ENCODE measurements around the gene TSPAN3.
A peak's percentile ranks its signal among the peaks of the same experiment; 100 is the strongest.

The TSPAN3 gene

DNA sequence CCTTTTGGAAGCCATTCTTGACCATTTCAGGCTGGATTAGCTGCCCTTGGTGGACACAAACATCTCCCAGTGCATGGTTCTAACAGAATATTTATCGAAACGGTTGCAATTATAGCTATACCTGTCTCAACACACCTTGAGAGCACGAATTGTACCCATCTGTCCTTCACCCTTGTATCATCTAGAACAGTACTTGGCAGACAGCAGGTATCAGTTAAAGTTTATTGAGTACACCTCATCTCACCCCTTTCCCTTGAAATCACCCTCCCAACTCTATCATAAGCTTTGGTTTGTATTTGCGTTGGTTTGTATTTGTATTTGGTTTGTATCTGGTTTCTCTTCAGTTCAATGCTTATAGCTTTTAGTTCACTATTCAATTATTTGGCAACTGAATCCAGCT, 12.4 kb downstream of the TSPAN3 start:
- Mint-ChIP-seq H3K36me3 (ENCODE audit: insufficient read depth) (no peaks in the 10 kb centered on the region), H3K9me3 (no peaks in the 10 kb centered on the region), H3K4me1 (ENCODE audit: low read depth in 2 of 2) (no peaks in the 10 kb centered on the region), H3K27ac (no peak overlapping the region), H3K27me3 (no peaks in the 10 kb centered on the region), H3K4me3 (no peak overlapping the region)
- ATAC-seq (replicated peaks) (no peak), DNase-seq (no peak)

DNA sequence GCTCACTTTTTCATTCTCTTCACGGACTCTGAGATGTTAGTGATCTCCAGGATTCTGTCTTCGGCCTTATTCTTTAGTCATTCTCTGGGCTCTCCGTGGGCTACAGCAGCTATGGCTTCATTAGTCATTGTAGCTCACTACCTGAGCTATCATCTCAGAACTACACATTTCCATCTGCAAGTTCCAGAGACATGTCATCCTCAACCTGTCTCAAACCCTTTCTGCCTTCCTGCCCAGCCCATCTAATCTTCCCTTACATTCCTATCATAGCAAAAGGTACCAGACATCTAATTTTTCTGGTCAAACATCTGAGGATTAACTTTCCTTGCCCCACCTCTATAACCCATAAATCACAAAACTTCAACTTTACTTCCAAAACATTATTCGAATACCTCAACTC, 13.2 kb downstream of the TSPAN3 start:
- no peaks in the 10 kb centered on the region for H3K36me3 Mint-ChIP-seq (ENCODE audit: insufficient read depth)

DNA sequence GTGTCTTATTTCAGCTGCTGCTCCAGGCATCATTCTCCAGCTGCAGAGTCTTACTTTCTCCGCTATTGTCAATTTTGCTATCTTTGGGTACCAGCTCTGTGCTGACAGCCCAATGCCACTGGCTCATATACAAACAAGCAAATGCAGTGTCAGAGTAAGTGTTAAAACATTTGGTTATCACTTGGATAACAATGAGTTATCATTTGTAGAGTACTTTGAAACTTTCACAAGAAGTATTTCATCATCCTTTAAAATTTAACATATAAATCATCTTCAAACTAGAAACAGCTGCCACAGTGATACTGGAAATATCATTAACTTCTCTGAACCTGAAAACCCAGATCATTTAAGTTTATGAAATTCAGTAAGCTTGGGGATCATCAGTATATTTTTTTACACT, 13.8 kb downstream of the TSPAN3 start:
- no peaks in the 10 kb centered on the region for H3K27me3 Mint-ChIP-seq
- no peaks in the 10 kb centered on the region for H3K36me3 Mint-ChIP-seq (ENCODE audit: insufficient read depth)
- H3K4me3 Mint-ChIP-seq = no peak overlapping the region
- no peak for DNase-seq
- H3K9me3 Mint-ChIP-seq = no peaks in the 10 kb centered on the region
- no peaks in the 10 kb centered on the region for H3K4me1 Mint-ChIP-seq (ENCODE audit: low read depth in 2 of 2)
- no peak for ATAC-seq (replicated peaks)
- no peak overlapping the region for H3K27ac Mint-ChIP-seq

More for the DNA sequence above, 13.2 kb downstream of the TSPAN3 start:
- Mint-ChIP-seq H3K9me3 (no peaks in the 10 kb centered on the region), H3K27ac (no peak overlapping the region), H3K27me3 (no peaks in the 10 kb centered on the region), H3K4me3 (no peak overlapping the region), H3K4me1 (ENCODE audit: low read depth in 2 of 2) (no peaks in the 10 kb centered on the region)
- ATAC-seq (replicated peaks) = no peak
- DNase-seq = no peak

DNA sequence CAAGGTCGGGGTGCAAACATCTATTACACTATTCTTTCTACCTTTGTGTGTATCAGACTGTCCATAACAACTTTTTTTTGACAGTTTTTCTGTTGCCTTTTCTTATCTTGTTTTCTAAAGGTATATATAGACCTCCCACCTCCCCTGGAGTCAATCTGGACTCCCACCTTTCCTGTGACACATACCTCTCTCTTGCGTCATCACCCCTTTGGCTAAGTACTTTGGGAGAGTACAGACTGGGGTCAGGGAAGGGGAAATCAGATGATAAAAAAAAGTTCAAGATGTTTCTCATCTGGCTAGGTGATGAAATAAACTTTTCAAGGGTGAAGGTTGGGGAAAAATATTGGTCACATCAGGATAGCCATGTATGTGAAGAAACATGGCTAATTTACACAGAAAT, 17.2 kb downstream of the TSPAN3 start:
- Mint-ChIP-seq H3K9me3 (no peaks in the 10 kb centered on the region), H3K27me3 (no peaks in the 10 kb centered on the region), H3K27ac (peak overlapping the region in 1 of 2 donors; percentile 36), H3K4me1 (ENCODE audit: low read depth in 2 of 2) (peaks cover 0 to 7% of the 10 kb centered on the region in 2 donors), H3K4me3 (no peak overlapping the region), H3K36me3 (ENCODE audit: insufficient read depth) (peaks cover 3% of the 10 kb centered on the region)
- DNase-seq = no peak
- no peak for ATAC-seq (replicated peaks)

DNA sequence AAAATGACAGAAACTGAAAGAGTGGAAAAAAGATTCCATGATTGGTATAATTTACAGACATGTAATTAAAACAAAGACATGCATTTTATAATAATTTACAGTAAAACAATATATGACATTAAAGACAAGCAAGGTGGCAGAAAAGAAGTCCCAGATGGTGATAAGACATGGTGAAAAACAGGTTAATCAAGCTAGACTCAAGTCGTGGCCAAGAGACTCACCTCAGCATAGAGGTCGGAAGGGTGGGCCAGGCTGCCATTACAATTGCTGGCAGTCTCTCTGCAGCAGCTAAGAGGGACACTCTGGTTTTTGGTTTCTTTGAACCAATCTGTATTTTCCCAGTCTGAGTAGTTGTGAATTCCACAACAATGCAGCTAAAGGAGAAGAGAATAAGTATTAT, 18.4 kb downstream of the TSPAN3 start:
- H3K36me3 Mint-ChIP-seq (ENCODE audit: insufficient read depth) = peaks cover 8% of the 10 kb centered on the region
- no peak overlapping the region for H3K27ac Mint-ChIP-seq

DNA sequence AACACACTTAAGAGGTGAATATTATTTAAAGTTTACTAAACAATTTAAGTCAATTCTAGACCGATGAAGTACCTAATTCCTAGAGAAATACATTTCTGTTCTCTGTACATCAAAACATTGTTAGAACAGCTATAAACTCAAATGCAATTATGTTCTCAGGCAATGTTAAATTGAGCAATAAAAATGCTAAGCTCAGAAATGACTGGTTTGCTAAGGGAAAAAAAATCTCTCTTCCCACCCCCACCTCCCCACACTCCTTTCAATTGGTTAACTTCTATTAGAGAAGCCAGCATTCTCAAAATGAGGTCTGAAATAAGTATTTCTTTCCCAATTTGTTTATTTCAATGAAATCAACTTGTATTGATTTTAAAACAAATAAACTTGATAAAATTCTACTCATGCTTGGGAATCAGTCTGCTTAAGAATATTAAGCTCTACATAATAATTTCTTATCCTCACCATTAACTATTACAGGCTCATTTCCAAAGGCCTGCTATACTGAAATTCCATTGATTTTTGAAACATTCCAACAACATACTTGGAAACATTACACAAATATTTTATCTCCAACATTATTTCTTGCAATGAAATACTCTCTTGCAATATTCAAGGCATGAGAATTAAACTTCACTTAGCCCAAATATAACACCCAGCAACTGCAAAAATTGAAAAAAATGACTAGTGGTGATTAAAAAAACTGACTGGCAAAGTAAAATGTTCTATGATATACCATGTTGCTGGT, 22.6 kb downstream of the TSPAN3 start:
- no peak overlapping the region for H3K4me3 Mint-ChIP-seq
- H3K27me3 Mint-ChIP-seq = no peaks in the 10 kb centered on the region
- DNase-seq (no peak), ATAC-seq (replicated peaks) (no peak)
- H3K4me1 Mint-ChIP-seq (ENCODE audit: low read depth in 2 of 2) = peaks cover 6 to 19% of the 10 kb centered on the region in 2 donors
- H3K27ac Mint-ChIP-seq = peak overlapping the region in 1 of 2 donors; percentile 80
- H3K9me3 Mint-ChIP-seq = no peaks in the 10 kb centered on the region
- H3K36me3 Mint-ChIP-seq (ENCODE audit: insufficient read depth) = peaks cover 18% of the 10 kb centered on the region

More for the DNA sequence above, 18.4 kb downstream of the TSPAN3 start:
- no peak overlapping the region for H3K4me3 Mint-ChIP-seq
- DNase-seq (no peak), ATAC-seq (replicated peaks) (no peak)
- no peaks in the 10 kb centered on the region for H3K9me3 Mint-ChIP-seq
- no peaks in the 10 kb centered on the region for H3K27me3 Mint-ChIP-seq
- peaks cover 0 to 7% of the 10 kb centered on the region in 2 donors for H3K4me1 Mint-ChIP-seq (ENCODE audit: low read depth in 2 of 2)

DNA sequence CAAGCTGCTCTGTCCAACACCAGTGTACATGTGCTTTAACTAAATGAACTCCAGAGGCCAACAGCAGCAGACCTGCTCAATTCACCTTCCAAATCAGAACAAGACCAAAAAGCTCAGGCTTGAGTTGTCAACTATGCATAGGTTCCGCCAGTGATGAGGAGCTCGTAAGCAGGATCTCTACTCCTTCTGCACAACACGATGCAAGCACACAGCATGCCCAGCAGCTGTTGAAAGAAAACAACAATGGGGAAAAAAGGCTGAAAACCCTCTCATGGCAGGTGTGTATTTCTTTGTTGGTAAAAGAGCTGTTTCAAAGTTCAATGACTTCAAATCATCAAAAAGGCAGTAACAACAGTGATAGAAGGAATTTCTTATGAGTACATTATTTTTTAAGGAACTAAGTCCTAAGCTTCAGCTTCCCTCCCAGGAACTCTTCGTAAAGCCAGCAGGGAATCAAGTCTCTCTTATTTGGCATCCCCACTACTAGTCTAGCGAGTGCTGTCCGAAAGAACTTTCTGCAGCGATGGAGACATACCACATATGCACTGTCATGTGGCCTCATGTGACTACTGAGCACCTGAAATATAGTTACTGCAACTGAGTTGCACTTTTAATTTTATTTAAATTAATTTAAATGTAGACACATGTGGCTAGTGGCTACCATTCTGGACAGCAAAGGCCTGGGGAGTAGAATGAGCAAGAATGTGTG, 24.1 kb downstream of the TSPAN3 start:
- H3K4me1 Mint-ChIP-seq (ENCODE audit: low read depth in 2 of 2) = peaks cover 11 to 23% of the 10 kb centered on the region in 2 donors
- no peak overlapping the region for H3K27ac Mint-ChIP-seq
- ATAC-seq (replicated peaks) (no peak), DNase-seq (no peak)
- H3K36me3 Mint-ChIP-seq (ENCODE audit: insufficient read depth) = peaks cover 19% of the 10 kb centered on the region
- H3K27me3 Mint-ChIP-seq = no peaks in the 10 kb centered on the region
- no peak overlapping the region for H3K4me3 Mint-ChIP-seq
- H3K9me3 Mint-ChIP-seq = no peaks in the 10 kb centered on the region

DNA sequence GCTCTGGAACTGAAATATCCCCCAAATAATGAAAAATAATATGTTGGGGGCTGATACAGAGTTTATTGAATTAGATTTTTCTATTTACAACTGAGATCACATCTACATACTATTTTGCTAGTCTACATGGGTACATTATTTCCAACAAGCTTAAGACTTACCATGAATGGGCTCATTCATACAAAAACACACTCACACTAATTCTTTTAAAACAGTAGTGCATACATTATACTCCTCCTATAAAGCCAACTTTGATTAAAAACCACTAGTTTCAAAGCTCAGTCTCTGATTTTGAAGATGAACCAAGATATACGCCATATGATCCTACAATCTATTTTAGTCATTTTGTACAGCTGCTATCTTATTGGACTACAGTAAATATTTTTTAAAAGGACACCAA, 24.9 kb downstream of the TSPAN3 start:
- Mint-ChIP-seq H3K4me1 (ENCODE audit: low read depth in 2 of 2) (peaks cover 13 to 28% of the 10 kb centered on the region in 2 donors), H3K9me3 (no peaks in the 10 kb centered on the region), H3K36me3 (ENCODE audit: insufficient read depth) (peaks cover 16% of the 10 kb centered on the region), H3K27ac (peak overlapping the region in 1 of 2 donors; percentile 30), H3K27me3 (no peaks in the 10 kb centered on the region), H3K4me3 (no peak overlapping the region)
- no peak for ATAC-seq (replicated peaks)
- DNase-seq = no peak

DNA sequence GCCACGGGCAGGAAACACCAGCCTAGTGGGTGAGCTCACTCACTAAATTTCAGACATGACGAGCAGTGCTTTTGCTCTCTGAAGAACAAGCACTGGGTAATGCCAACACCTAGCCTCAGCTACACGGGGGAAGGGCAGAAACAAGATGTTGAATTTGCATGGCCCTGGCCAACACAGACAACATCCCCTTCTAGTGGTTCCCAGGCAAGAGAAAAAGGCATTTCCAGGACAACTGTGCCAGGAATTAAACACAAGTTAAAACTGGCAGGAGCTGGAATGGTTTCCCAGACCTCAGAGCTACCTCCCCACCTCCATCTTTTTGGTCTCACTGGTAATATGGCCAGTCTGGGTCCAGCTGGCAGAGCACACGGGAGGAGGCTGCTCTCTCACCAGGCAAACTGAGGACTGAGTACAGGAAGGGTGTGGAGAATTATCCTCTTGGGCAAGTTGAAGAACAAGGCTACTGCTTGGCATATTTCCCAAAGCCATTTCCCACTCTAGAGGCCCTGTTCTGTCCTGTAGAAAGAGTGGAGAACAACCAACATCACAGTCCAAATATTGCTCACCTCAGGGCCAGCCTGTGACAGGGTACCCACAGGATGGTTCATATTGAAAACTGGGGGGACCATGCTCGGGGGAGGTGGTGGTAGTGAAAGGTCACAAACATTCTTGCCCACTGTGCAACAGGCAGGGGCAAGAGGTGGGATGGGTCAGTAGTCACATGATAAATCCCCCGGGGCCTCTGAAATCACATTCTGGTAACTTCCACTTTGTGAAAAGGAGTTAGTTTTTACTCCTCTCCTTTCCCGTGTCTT, 26.5 kb downstream of the TSPAN3 start:
- ATAC-seq (replicated peaks) = no peak
- peaks cover 22% of the 10 kb centered on the region for H3K36me3 Mint-ChIP-seq (ENCODE audit: insufficient read depth)
- DNase-seq = no peak
- H3K27ac Mint-ChIP-seq = peak overlapping the region in 1 of 2 donors; percentile 30
- no peak overlapping the region for H3K4me3 Mint-ChIP-seq
- H3K4me1 Mint-ChIP-seq (ENCODE audit: low read depth in 2 of 2) = peaks cover 13 to 24% of the 10 kb centered on the region in 2 donors
- H3K9me3 Mint-ChIP-seq = no peaks in the 10 kb centered on the region
- no peaks in the 10 kb centered on the region for H3K27me3 Mint-ChIP-seq

DNA sequence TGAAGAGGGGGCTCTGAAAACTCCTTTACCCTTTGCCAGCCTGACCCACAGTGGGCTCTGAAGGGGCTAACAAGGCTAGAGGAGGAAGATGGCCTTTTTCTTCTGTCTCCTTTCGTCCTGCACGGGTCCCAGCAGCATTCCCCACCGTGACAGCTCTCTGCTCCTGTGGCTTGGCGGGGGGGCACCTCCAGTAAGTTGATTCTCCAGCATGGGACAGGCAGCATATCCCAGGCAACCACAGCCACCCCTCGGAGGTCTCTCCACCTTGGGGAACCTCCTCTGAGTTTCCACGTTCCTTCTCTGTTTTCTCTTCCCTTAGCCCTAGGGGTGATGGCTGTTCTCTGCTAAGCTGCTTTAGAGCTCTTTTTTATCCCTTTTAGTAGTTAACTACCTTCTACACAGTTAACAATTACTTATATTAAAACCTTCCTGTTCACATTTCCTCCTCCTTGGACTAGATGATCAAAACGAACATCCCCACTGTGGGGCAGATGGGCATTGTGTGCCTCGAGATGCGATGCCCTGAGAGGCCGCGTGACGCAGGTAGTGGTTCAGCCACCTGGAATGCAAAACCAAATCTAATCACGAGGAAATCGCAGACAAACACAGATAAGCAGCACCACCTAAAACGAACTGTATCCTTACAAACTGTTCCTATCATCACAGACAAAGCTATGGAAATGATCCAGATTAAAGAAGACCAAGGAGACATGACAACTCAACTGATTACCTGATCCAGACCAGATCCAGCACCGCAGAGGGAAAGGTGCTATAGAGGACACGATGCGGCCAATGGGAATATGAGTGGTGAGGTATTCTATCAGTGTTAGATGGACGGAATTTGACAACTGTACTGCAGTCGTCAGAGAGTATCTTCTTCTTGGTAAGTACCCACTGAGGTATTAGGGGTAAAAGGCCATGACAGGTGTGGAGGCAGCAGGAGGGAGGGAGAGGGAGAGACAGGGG, 27.7 kb downstream of the TSPAN3 start:
- H3K36me3 Mint-ChIP-seq (ENCODE audit: insufficient read depth) = peaks cover 22% of the 10 kb centered on the region
- peak overlapping the region; percentile 81 to 87 for H3K27ac Mint-ChIP-seq
- H3K4me3 Mint-ChIP-seq = no peak overlapping the region
- H3K9me3 Mint-ChIP-seq = no peaks in the 10 kb centered on the region
- no peaks in the 10 kb centered on the region for H3K27me3 Mint-ChIP-seq
- no peak for DNase-seq
- ATAC-seq (replicated peaks) = no peak
- peaks cover 13 to 21% of the 10 kb centered on the region in 2 donors for H3K4me1 Mint-ChIP-seq (ENCODE audit: low read depth in 2 of 2)

DNA sequence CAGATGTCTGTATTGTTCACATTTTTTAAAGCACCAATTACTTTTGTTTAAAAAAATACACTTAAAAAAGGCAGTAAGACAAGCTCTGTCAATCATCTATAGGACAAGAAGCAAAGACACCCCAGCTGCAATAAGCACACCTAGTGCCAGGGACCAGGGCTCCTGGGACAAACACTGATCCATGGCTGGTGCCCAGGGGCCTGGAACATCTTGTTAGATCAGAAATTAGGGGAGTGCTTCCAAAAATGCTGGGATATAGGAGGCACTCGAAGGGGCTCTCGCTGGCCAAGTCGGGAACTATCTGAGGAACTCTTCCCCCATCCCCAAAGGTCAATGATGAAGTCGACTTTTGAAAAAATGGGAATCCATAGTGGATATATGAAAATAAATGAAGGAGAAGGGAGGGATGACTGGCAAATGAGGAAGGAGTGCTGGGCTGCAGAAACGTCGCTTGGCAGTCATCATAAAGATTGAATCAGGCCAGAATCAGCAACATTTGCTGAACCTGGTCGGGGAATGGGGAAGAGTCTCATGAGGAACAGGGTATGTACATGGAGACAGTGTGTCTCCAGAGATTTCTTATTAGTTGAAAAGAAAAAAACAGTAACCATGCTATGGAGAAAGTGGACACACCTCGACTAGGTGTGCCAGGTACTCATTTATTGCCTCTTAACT, 28.5 kb downstream of the TSPAN3 start:
- ATAC-seq (replicated peaks) (no peak), DNase-seq (no peak)
- H3K36me3 Mint-ChIP-seq (ENCODE audit: insufficient read depth) = peaks cover 22% of the 10 kb centered on the region
- H3K27ac Mint-ChIP-seq = peak overlapping the region in 1 of 2 donors; percentile 87
- H3K9me3 Mint-ChIP-seq = peaks cover 0 to 2% of the 10 kb centered on the region in 2 donors
- peaks cover 16 to 21% of the 10 kb centered on the region in 2 donors for H3K4me1 Mint-ChIP-seq (ENCODE audit: low read depth in 2 of 2)
- no peak overlapping the region for H3K4me3 Mint-ChIP-seq
- no peaks in the 10 kb centered on the region for H3K27me3 Mint-ChIP-seq

DNA sequence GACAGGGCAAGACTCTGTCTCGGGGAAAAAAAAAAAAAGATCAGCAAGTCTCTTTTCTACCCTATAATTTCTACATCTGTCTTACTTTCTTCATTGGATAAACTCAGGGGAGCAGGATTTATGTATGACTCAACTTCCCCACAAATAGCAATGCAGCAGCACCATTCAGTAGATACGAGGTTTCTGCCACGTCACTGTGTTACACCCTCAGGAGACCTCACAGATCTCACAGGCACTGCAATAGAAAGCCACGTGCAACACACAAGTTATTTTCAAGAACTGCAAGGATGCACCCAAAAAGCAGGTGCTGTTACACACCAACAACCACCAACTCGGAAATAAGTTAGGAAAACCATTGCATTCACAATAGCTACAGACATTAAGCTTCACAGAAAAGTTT, 30.2 kb downstream of the TSPAN3 start:
- no peaks in the 10 kb centered on the region for H3K27me3 Mint-ChIP-seq
- peaks cover 0 to 2% of the 10 kb centered on the region in 2 donors for H3K9me3 Mint-ChIP-seq
- DNase-seq = no peak
- peaks cover 21 to 24% of the 10 kb centered on the region in 2 donors for H3K4me1 Mint-ChIP-seq (ENCODE audit: low read depth in 2 of 2)
- no peak overlapping the region for H3K4me3 Mint-ChIP-seq
- H3K36me3 Mint-ChIP-seq (ENCODE audit: insufficient read depth) = peaks cover 33% of the 10 kb centered on the region
- H3K27ac Mint-ChIP-seq = peak overlapping the region; percentile 55 to 76
- ATAC-seq (replicated peaks) = peak; percentile 73

Data from effector memory CD8-positive, alpha-beta T cell (primary cell).